B cell (primary cell): ENCODE results near the gene MSMB.

Source experiments
- CTCF ChIP-seq: fragments of 200-600 bp; IDR thresholded peaks from one replicate; pipeline ENCODE4 v1.8.0; 2022; ENCODE audit warnings: antibody characterized with exemption, mild to moderate bottlenecking
- EZH2 ChIP-seq: IDR thresholded peaks from 2 replicates; pipeline ENCODE4 v1.6.1; 2012; ENCODE audit warnings: borderline replicate concordance, low read depth, mild to moderate bottlenecking, moderate library complexity, low read length; ENCODE audit not compliant: insufficient read depth, poor library complexity, severe bottlenecking

GRCh38 chr10:46064269-46064817, 18.3 kb upstream of the MSMB start:
- TF ChIP-seq CTCF = no peak
- TF ChIP-seq EZH2 = no peak
